ENCODE measurements around the gene ELANE. TPM values are rescaled to one million over a fixed set of nuclear protein-coding genes. Genes with fewer than 3 reads are reported as not detected.

ELANE gene
- total and polyA plus RNA-seq, 2 experiments from 2014 or later, result not detected

- no peak for TF ChIP-seq CTCF (IDR thresholded peaks at IDR 0.05; ENCODE audit: low read depth, low read length)
- Histone ChIP-seq H3K4me3 (no peak overlapping the region), H3K27ac (no peak overlapping the region), H3K27me3 (no peaks in the 10 kb centered on the region), H3K4me1 (ENCODE audit: low read depth) (no peaks in the 10 kb centered on the region), H3K36me3 (no peaks in the 10 kb centered on the region), H3K9me3 (ENCODE audit: low read depth) (no peaks in the 10 kb centered on the region)
- no peak for DNase-seq (ENCODE audit: low read depth in 1 of 2, low spot score in 1 of 2)
Measured at GRCh38 chr19:904545-904944, 52.4 kb downstream of the ELANE start.

Other genes with a start within 250 kb of the ELANE start
- 82.6 and 121 TPM in 2 replicates for gene POLRMT, start 218.8 kb upstream of the ELANE start, total RNA-seq
- 103 and 120 TPM in 2 replicates for gene POLRMT, start 218.8 kb upstream of the ELANE start, polyA plus RNA-seq
- not detected in 2 replicates for gene FGF22, start 212.4 kb upstream of the ELANE start, total RNA-seq
- 0.92 TPM in 1 of 2 replicates, not detected in the other for gene FGF22, start 212.4 kb upstream of the ELANE start, polyA plus RNA-seq
- 76.6 and 78.5 TPM in 2 replicates for gene RNF126, start 189.1 kb upstream of the ELANE start, total RNA-seq
- gene RNF126, start 189.1 kb upstream of the ELANE start, polyA plus RNA-seq, result 88.7 and 92.1 TPM in 2 replicates
- 44.4 and 46.9 TPM in 2 replicates for gene FSTL3, start 175.9 kb upstream of the ELANE start, total RNA-seq
- 33.0 and 34.7 TPM in 2 replicates for gene FSTL3, start 175.9 kb upstream of the ELANE start, polyA plus RNA-seq
- not detected in 2 replicates for gene PRSS57, start 156.9 kb upstream of the ELANE start, total RNA-seq
- 0.22 TPM in 1 of 2 replicates, not detected in the other for gene PRSS57, start 156.9 kb upstream of the ELANE start, polyA plus RNA-seq
- 63.5 and 105 TPM in 2 replicates for gene PALM, start 143.4 kb upstream of the ELANE start, total RNA-seq
- gene PALM, start 143.4 kb upstream of the ELANE start, polyA plus RNA-seq, result 23.0 and 33.0 TPM in 2 replicates
- 0.18 and 1.2 TPM in 2 replicates for gene MISP, start 101.2 kb upstream of the ELANE start, total RNA-seq
- gene MISP, start 101.2 kb upstream of the ELANE start, polyA plus RNA-seq, result not detected in 2 replicates
- gene PTBP1, start 54.9 kb upstream of the ELANE start, total RNA-seq, result 92.0 and 92.7 TPM in 2 replicates
- 110 and 111 TPM in 2 replicates for gene PTBP1, start 54.9 kb upstream of the ELANE start, polyA plus RNA-seq
- 70.8 and 88.2 TPM in 2 replicates for gene PLPPR3, start 30.3 kb upstream of the ELANE start, total RNA-seq
- gene PLPPR3, start 30.3 kb upstream of the ELANE start, polyA plus RNA-seq, result 65.7 and 92.9 TPM in 2 replicates
- 1.4 and 5.7 TPM in 2 replicates for gene AZU1, start 24.5 kb upstream of the ELANE start, total RNA-seq
- gene AZU1, start 24.5 kb upstream of the ELANE start, polyA plus RNA-seq, result 1.5 and 5.6 TPM in 2 replicates
- 0.60 TPM in 1 of 2 replicates, not detected in the other for gene PRTN3, start 11.3 kb upstream of the ELANE start, total RNA-seq
- 0.44 and 0.57 TPM in 2 replicates for gene PRTN3, start 11.3 kb upstream of the ELANE start, polyA plus RNA-seq
- 1.6 and 2.9 TPM in 2 replicates for gene CFD, start 7.4 kb downstream of the ELANE start, total RNA-seq
- gene CFD, start 7.4 kb downstream of the ELANE start, polyA plus RNA-seq, result 3.1 and 6.5 TPM in 2 replicates
- 61.9 and 67.2 TPM in 2 replicates for gene MED16, start 40.9 kb downstream of the ELANE start, total RNA-seq
- gene MED16, start 40.9 kb downstream of the ELANE start, polyA plus RNA-seq, result 104 and 145 TPM in 2 replicates
- gene RNU6-9, start 41.2 kb downstream of the ELANE start, total RNA-seq, result not detected in 2 replicates
- gene RNU6-9, start 41.2 kb downstream of the ELANE start, polyA plus RNA-seq, result not detected in 2 replicates
- gene R3HDM4, start 60.9 kb downstream of the ELANE start, total RNA-seq, result 60.3 and 66.2 TPM in 2 replicates
- 82.1 and 86.7 TPM in 2 replicates for gene R3HDM4, start 60.9 kb downstream of the ELANE start, polyA plus RNA-seq
- gene KISS1R, start 65.0 kb downstream of the ELANE start, total RNA-seq, result 0.46 and 1.2 TPM in 2 replicates
- 1.9 and 3.2 TPM in 2 replicates for gene KISS1R, start 65.0 kb downstream of the ELANE start, polyA plus RNA-seq
- gene ARID3A, start 73.7 kb downstream of the ELANE start, total RNA-seq, result 59.7 and 62.3 TPM in 2 replicates
- 39.1 and 48.7 TPM in 2 replicates for gene ARID3A, start 73.7 kb downstream of the ELANE start, polyA plus RNA-seq
- gene WDR18, start 132.0 kb downstream of the ELANE start, total RNA-seq, result 136 and 143 TPM in 2 replicates
- gene WDR18, start 132.0 kb downstream of the ELANE start, polyA plus RNA-seq, result 241 and 262 TPM in 2 replicates
- gene GRIN3B, start 148.1 kb downstream of the ELANE start, total RNA-seq, result 5.4 and 8.5 TPM in 2 replicates
- 3.0 and 4.9 TPM in 2 replicates for gene GRIN3B, start 148.1 kb downstream of the ELANE start, polyA plus RNA-seq
- gene TMEM259, start 168.8 kb downstream of the ELANE start, total RNA-seq, result 228 and 370 TPM in 2 replicates
- gene TMEM259, start 168.8 kb downstream of the ELANE start, polyA plus RNA-seq, result 403 and 445 TPM in 2 replicates
- not detected in 2 replicates for gene RNU6-2, start 169.2 kb downstream of the ELANE start, total RNA-seq
- not detected in 2 replicates for gene RNU6-2, start 169.2 kb downstream of the ELANE start, polyA plus RNA-seq
- 158 TPM in 2 replicates for gene CNN2, start 174.3 kb downstream of the ELANE start, total RNA-seq
- gene CNN2, start 174.3 kb downstream of the ELANE start, polyA plus RNA-seq, result 183 and 185 TPM in 2 replicates
- gene ABCA7, start 187.8 kb downstream of the ELANE start, total RNA-seq, result 43.6 and 44.0 TPM in 2 replicates
- 36.8 and 60.4 TPM in 2 replicates for gene ABCA7, start 187.8 kb downstream of the ELANE start, polyA plus RNA-seq
- 88.6 and 133 TPM in 2 replicates for gene ARHGAP45, start 214.9 kb downstream of the ELANE start, total RNA-seq
- 39.3 and 67.5 TPM in 2 replicates for gene ARHGAP45, start 214.9 kb downstream of the ELANE start, polyA plus RNA-seq
- 371 and 410 TPM in 2 replicates for gene POLR2E, start 243.1 kb downstream of the ELANE start, total RNA-seq
- 409 and 487 TPM in 2 replicates for gene POLR2E, start 243.1 kb downstream of the ELANE start, polyA plus RNA-seq

All from cardiac muscle cell (in vitro differentiated cells and primary cell).